GM12873 (cell line): ENCODE results near the gene AKAP13.

ENCODE experiments used
- TF ChIP-seq, protein P1 (sequence below): IDR thresholded peaks from 2 replicates; pipeline ENCODE4 v1.5.1; 2012; ENCODE audit warnings: low read depth, mild to moderate bottlenecking, moderate library complexity, low read length, control low read depth; ENCODE audit not compliant: insufficient read depth; ENCODE audit errors: missing control alignments

The AKAP13 gene

DNA sequence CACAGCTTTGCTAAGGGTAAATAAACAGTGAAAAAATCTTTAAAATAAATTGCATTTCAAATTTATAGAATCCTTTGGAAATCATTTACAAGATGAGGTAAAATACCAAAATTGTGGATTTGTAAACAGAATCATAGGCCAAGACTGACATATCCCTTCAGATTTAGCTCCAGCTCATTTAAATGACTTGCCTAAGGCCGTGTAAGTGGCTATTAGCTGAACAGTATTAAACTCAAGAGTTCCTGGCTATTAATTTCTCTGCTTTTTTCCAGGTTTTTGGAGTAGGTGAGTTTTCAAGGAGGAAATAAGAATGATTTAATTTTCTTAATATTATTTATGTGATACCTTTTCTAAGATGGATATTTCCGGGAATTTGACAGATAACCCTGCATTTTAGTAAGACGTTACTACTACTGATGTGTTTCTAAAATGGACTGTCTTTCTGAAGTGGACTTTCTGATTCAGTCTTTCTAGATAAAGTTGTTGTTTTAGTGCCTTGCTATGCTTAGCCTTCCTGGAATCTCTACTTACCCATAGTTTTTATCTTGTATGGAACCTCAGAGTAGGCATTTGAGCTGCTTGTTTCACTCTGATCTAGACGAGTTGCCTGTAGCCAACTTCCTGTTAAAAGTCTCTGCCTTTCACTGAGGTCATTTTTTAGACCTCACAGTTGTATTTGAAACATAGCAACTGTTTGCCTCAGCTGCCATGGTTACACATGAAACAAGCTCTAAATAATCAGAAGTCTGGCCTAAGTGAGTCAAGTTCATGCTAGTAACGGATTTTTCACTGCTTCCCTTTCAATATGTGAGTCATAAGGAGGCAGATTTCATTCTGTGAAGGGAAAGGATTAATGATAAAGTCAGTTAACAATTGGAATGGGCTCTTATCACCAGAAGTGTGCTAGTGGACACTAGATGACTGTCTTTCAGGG, 287.4 kb downstream of the AKAP13 start:
- TF ChIP-seq, protein P1, sequence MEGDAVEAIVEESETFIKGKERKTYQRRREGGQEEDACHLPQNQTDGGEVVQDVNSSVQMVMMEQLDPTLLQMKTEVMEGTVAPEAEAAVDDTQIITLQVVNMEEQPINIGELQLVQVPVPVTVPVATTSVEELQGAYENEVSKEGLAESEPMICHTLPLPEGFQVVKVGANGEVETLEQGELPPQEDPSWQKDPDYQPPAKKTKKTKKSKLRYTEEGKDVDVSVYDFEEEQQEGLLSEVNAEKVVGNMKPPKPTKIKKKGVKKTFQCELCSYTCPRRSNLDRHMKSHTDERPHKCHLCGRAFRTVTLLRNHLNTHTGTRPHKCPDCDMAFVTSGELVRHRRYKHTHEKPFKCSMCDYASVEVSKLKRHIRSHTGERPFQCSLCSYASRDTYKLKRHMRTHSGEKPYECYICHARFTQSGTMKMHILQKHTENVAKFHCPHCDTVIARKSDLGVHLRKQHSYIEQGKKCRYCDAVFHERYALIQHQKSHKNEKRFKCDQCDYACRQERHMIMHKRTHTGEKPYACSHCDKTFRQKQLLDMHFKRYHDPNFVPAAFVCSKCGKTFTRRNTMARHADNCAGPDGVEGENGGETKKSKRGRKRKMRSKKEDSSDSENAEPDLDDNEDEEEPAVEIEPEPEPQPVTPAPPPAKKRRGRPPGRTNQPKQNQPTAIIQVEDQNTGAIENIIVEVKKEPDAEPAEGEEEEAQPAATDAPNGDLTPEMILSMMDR = no peak

- TF ChIP-seq, protein P1 = no peak
Observed at GRCh38 chr15:85671156-85671555, 290.8 kb downstream of the AKAP13 start.

- TF ChIP-seq, protein P1 = no peak
Observed at GRCh38 chr15:85672332-85673084, 292.1 kb downstream of the AKAP13 start.

GRCh38 chr15:85673326-85673725, 292.9 kb downstream of the AKAP13 start:
- TF ChIP-seq, protein P1 = no peak

GRCh38 chr15:85676342-85677098, 296.1 kb downstream of the AKAP13 start:
- TF ChIP-seq, protein P1 = no peak

DNA sequence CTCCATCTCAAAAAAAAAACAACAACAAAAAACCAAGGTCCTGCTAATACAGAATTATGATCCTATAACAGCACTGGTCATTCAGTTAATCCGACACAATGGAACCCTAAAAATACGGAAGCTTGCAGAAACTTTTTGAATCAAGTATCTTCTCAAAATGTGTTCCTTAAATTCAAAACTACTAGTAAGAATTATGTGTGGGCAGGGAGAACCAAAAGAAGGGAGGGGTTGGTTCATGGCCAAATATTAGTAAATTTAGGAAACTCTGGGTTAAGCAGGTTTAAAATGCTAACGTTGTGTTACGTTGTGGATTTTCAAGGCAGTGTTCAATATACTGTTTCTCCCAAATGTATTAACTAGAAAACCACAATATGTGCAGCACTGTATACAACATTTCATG, 298.8 kb downstream of the AKAP13 start:
- TF ChIP-seq, protein P1 = no peak
